ENCODE measurements around the gene TNFRSF19.
A peak's percentile ranks its signal among the peaks of the same experiment; 100 is the strongest.

TNFRSF19 gene

DNA sequence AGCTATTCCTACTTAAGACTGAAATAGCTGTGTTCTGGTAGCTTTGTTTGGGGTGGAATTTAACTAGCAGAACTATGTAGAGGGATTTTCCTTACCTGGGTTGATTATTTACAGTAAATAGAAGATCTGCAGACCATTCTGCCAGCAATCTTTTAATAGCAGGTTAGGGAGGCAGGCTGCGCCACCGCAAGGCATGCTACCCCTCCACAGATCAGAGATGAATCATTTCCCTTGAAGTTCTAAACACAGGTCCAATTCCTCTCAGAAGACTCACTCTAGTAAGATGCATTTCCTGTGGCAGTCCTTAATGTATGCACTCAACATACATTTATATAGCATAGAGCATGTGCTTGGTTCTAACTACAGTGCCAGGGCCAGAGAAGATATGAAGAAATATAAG lies 109.0 kb downstream of the TNFRSF19 start:
- peaks cover 5% of the 10 kb centered on the region for H3K9me3 Mint-ChIP-seq
- no peak for DNase-seq
- H3K4me1 Mint-ChIP-seq (ENCODE audit: low read depth), result peaks cover 18% of the 10 kb centered on the region
- peaks cover under 1% of the 10 kb centered on the region for H3K36me3 Mint-ChIP-seq (ENCODE audit: low read depth)
- peaks cover 10% of the 10 kb centered on the region for H3K27me3 Mint-ChIP-seq
- no peak overlapping the region for H3K27ac Mint-ChIP-seq
- no peak overlapping the region for H3K4me3 Mint-ChIP-seq

DNA sequence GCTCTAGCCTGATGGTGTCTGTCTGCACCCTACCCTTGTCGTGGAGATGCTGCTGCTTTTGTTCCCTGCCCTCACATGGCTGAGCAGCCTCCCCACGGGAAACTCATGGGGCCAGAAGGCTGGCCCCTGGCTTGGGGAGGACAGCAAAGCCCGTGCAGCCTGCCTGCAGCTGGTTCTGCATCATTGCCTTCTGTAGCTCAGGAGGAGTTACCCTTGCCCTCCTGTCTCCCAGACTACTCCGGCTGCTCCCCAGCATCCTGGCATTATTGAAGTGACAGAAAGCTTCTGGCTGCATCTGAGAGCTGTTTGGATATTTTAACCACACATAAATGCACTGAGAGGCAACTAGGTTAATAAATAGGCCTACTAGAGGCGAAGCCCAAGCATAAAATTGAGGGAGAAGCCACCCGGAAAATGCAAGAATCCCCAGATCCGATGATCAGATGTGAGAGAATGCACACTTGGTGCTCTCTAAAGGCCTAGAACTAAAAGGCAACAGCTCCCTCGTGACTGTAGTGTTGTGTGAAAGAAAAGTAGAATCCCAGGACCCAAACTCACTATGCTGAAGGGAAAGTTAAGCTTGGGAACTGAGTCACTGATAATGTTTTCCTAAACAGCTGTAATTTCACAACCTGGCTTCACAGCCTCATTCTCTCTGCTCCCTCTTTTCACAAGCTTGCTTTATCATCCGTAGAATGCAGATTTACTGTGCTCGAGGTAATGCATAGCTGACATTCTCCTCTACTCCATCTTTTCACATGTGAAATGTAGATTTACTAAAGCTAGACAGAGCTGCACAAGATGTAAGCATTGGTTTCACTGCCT lies 110.8 kb downstream of the TNFRSF19 start:
- H3K9me3 Mint-ChIP-seq, result peaks cover 9% of the 10 kb centered on the region
- H3K4me3 Mint-ChIP-seq, result no peak overlapping the region
- peaks cover 8% of the 10 kb centered on the region for H3K27me3 Mint-ChIP-seq
- H3K36me3 Mint-ChIP-seq (ENCODE audit: low read depth), result peaks cover 2% of the 10 kb centered on the region
- peaks cover 11% of the 10 kb centered on the region for H3K4me1 Mint-ChIP-seq (ENCODE audit: low read depth)
- no peak for DNase-seq
- H3K27ac Mint-ChIP-seq, result no peak overlapping the region

DNA sequence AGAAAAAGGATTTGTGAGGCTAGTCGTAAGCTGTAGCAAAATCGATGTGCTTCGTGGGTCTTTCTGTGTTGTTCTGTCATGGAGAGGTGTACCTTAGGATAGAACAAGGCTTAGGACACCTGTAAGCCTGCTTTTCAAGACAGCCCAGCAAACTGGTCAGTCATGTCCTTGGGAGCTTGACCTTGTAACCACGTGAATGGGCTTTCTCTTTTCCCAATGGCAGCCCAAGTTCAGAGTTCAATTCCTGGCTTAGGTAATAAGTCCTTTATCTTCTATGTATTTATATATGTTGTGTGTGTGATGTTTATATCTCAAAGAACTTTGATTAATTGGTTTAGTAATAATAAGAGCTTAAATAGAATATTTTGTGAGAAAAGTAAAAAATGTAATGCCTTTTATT lies 112.9 kb downstream of the TNFRSF19 start:
- no peak for DNase-seq
- peaks cover 11% of the 10 kb centered on the region for H3K4me1 Mint-ChIP-seq (ENCODE audit: low read depth)
- H3K36me3 Mint-ChIP-seq (ENCODE audit: low read depth), result peaks cover 2% of the 10 kb centered on the region
- H3K4me3 Mint-ChIP-seq, result no peak overlapping the region
- peaks cover 5% of the 10 kb centered on the region for H3K27me3 Mint-ChIP-seq
- no peak overlapping the region for H3K27ac Mint-ChIP-seq
- peaks cover 9% of the 10 kb centered on the region for H3K9me3 Mint-ChIP-seq

DNA sequence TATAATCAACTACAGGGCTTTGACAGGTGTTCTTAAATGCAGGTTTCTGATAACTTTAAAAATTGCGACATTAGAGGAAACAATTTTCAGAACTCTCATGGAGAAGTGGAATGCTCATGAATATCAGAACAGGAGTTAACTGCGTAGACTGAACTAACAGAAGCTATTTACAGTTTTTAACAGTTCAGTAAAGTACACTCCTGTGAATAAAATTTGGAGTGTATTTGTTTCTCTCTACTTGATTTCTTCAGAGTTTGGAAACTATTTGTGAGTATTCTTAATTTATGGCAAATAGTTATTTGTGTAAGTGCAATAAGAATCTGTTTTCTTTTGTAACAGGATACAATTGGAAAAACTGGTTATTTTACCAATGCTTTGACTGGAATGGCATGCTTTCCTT lies 114.4 kb downstream of the TNFRSF19 start:
- Mint-ChIP-seq H3K9me3 (peaks cover 9% of the 10 kb centered on the region), H3K4me3 (no peak overlapping the region), H3K27ac (no peak overlapping the region), H3K4me1 (ENCODE audit: low read depth) (no peaks in the 10 kb centered on the region), H3K27me3 (peaks cover 5% of the 10 kb centered on the region), H3K36me3 (ENCODE audit: low read depth) (peaks cover 2% of the 10 kb centered on the region)
- no peak for DNase-seq

DNA sequence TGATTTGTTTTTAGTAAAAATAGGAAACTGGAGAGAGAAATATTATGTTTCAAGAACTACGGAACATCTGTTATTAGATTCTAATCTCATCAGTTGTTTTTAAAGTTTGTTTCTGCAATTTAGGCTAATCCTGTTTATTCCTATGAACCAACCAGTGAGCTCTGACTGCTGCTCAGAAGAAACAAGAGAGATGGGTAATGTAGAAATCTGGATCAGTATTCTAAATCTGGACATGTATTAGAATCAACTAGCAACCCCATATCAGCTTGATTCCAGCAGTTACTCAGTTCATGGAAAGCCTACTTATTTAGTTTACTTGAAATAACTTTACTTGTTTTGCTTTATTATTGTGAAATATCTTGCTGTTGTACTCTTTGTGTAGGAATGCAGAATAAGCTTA lies 115.2 kb downstream of the TNFRSF19 start:
- Mint-ChIP-seq H3K4me3 (no peak overlapping the region), H3K36me3 (ENCODE audit: low read depth) (peaks cover 2% of the 10 kb centered on the region), H3K4me1 (ENCODE audit: low read depth) (no peaks in the 10 kb centered on the region), H3K27me3 (peaks cover 5% of the 10 kb centered on the region), H3K27ac (no peak overlapping the region), H3K9me3 (peaks cover 9% of the 10 kb centered on the region)
- no peak for DNase-seq

DNA sequence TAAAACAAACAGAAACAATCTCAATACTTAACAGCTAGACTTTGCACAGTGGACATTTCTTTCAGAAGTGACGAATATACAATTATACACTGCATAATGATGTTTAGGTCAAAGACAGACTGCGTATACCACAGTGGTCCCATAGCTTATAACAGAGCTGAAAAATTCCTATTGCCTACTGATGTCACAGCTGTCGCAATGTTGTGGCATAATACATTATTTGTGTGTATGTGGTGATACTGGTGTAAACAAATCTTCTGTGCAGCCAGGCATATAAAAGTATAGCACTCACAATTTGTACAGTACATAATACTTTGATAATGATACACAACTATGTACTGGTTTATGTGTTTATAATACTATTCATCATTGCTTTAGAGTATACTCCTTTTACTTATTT lies 116.7 kb downstream of the TNFRSF19 start:
- no peak overlapping the region for H3K27ac Mint-ChIP-seq
- no peak overlapping the region for H3K4me3 Mint-ChIP-seq
- peaks cover 9% of the 10 kb centered on the region for H3K9me3 Mint-ChIP-seq
- no peak for DNase-seq
- H3K36me3 Mint-ChIP-seq (ENCODE audit: low read depth), result peaks cover 2% of the 10 kb centered on the region
- H3K4me1 Mint-ChIP-seq (ENCODE audit: low read depth), result no peaks in the 10 kb centered on the region
- peaks cover 5% of the 10 kb centered on the region for H3K27me3 Mint-ChIP-seq

DNA sequence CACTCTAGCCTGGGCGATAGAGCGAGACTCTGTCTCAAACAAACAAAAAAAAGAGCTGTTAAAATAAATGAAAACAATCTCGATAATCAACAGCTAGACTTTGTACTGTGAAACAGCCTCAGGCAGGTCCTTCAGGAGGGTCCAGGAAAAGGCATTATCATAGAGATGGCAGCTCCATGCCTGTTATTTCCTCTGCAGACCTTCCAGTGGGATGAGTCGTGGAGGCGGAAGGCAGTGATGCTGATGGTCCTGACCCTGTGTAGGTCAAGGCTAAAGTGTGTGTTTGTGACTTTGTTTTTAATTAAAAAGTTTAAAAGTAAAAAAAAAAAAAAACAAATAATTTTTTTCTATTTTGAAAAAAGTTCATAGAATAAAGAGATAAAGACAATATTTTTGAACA lies 117.4 kb downstream of the TNFRSF19 start:
- Mint-ChIP-seq H3K4me3 (no peak overlapping the region), H3K36me3 (ENCODE audit: low read depth) (peaks cover 2% of the 10 kb centered on the region), H3K4me1 (ENCODE audit: low read depth) (no peaks in the 10 kb centered on the region), H3K27me3 (peaks cover 5% of the 10 kb centered on the region), H3K9me3 (peaks cover 9% of the 10 kb centered on the region), H3K27ac (no peak overlapping the region)
- no peak for DNase-seq

DNA sequence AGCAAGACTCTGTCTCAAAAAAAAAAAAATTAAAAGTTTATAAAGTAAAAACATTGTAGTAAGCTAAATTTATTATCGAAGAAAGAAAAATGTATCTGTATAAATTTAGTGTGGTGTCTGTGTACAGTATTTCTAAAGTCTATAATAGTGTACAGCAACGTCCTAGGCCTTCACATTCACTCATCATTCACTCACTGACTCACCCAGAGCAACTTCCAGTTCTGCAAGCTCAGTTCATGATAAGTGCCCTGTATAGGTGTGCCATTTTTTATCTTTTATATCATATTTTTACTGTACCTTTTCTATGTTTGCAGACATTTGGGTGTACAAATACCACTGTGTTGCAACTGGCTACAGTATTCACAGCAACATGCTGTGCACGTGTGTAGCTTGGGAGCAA lies 118.1 kb downstream of the TNFRSF19 start:
- Mint-ChIP-seq H3K4me3 (no peak overlapping the region), H3K36me3 (ENCODE audit: low read depth) (peaks cover 2% of the 10 kb centered on the region), H3K27ac (no peak overlapping the region), H3K9me3 (peaks cover 5% of the 10 kb centered on the region), H3K27me3 (peaks cover 5% of the 10 kb centered on the region), H3K4me1 (ENCODE audit: low read depth) (no peaks in the 10 kb centered on the region)
- DNase-seq, result no peak

DNA sequence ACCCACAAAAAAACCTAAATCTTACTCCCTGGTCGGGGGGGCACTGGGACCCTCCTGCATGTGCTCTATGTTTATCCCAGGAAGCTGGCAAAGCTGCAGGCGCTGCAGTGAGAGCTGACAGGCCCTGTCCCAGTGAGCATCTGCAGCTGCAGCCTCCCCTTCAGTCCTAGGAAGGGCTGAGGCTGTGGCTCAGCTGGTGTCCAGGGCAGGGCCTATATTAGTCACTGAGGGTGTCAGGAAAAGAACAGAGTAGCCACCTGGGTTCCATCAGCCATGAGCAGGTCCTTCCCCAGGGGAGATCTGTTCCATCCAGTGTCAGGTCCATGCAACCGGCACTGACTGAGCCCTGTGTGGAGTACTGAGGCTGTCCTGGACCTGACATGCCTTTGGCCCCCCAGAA lies 120.5 kb downstream of the TNFRSF19 start:
- Mint-ChIP-seq H3K27me3 (peaks cover 5% of the 10 kb centered on the region), H3K36me3 (ENCODE audit: low read depth) (no peaks in the 10 kb centered on the region), H3K4me1 (ENCODE audit: low read depth) (peaks cover 4% of the 10 kb centered on the region), H3K27ac (no peak overlapping the region), H3K4me3 (no peak overlapping the region), H3K9me3 (peaks cover 4% of the 10 kb centered on the region)
- DNase-seq, result no peak

DNA sequence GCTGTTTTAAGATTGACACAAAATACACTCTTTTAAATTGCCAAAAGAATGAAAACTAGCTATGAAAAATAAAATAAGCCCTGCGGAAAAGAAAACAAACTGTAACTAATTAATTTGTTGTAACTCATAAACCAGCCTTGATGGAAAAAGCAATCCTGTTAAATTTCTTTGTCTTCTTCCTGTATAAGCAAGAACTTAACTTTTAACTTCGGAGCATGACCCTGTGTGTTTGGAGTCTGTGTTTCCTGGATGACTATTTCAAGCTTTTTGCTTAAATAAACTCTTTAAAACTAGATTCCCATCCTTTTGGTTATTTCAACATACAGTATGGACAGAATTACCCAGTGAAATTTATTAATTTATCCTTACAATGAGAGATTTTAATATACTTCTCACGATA lies 122.6 kb downstream of the TNFRSF19 start:
- no peak for DNase-seq
- Mint-ChIP-seq H3K4me3 (no peak overlapping the region), H3K27me3 (no peaks in the 10 kb centered on the region), H3K4me1 (ENCODE audit: low read depth) (peaks cover 15% of the 10 kb centered on the region), H3K27ac (no peak overlapping the region), H3K9me3 (no peaks in the 10 kb centered on the region), H3K36me3 (ENCODE audit: low read depth) (no peaks in the 10 kb centered on the region)

DNA sequence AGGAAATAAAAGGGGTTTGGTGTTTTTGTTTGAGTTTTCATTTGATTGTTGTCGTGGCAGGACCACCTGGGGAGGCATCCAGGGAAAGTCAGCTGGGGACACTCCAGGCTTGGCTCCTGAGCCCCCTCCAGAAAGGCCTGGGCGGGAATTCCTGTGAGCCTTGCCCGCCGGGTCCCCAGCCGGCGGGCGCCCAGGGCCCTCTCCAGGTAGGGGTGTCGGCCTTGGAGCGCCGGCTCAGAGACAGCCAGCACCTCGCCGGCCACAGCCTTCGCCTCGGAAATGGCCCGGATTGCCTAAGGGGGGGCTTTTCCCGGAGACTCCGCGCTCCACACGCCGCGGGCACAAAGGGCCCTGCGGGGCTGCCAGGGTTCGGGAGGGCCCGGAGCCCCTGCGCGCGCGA lies 125.0 kb downstream of the TNFRSF19 start:
- DNase-seq, result no peak
- Mint-ChIP-seq H3K27me3 (no peaks in the 10 kb centered on the region), H3K9me3 (no peaks in the 10 kb centered on the region), H3K27ac (no peak overlapping the region), H3K36me3 (ENCODE audit: low read depth) (no peaks in the 10 kb centered on the region), H3K4me1 (ENCODE audit: low read depth) (peaks cover 17% of the 10 kb centered on the region), H3K4me3 (no peak overlapping the region)

DNA sequence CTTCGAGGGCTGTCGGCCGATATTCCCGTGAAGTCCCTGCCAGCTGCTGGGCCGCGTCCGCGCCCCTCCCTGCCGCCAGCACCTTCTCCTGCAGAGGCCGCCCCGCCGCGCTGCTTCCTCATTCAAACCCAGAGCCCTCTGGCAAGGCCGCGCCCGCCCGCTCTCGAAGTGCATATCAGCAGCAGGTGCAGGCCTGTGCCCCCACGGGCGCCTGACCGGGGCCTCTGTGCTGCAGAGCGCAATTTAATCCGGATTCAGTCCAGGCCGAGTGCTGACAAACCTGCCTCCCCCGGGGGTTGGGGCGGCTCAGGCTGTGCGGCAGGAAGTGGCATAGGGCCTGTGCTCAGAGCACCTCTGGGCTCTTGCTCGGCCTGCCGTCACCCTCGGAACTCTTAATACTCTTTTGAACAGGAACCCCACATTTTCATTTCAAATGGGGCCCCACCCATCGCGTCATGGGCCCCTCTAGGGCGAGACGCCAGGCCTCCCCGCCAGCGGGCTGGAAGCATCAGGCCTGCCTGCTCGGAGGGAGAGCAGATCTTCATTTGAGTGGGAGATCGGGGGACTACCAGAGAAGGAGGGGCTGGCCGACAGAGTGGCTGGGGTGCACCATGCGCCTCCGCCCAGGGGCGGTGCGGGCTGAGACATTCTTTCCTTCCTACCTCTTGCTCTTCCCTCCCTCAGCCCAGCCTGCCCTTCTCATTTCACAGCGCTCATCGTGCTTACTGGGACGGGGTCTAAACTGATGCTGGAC lies 125.7 kb downstream of the TNFRSF19 start:
- H3K36me3 Mint-ChIP-seq (ENCODE audit: low read depth), result no peaks in the 10 kb centered on the region
- peak overlapping the region; percentile 93 for H3K27ac Mint-ChIP-seq
- H3K9me3 Mint-ChIP-seq, result no peaks in the 10 kb centered on the region
- H3K4me3 Mint-ChIP-seq, result peak overlapping the region; percentile 65
- H3K27me3 Mint-ChIP-seq, result no peaks in the 10 kb centered on the region
- DNase-seq, result peak; percentile 80
- H3K4me1 Mint-ChIP-seq (ENCODE audit: low read depth), result peaks cover 17% of the 10 kb centered on the region

DNA sequence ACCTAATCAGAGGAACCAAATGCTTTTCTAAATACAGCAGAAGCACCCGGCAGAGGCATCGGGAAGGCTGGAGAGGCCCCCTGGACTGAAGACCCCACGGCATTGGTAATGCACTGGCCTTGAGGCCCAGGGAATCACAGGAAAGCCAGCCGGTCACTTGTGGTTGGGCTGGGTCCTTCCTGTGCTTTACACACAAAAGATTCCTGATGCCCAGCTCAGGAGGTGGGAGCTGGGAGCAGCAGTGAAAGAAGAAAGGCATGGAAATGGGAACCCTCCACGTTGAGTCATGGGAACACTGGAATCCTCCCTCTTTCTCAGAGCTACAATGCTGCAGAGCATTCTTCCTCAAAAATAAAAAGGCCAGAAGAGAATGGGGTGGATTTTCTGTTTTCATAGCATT lies 126.4 kb downstream of the TNFRSF19 start:
- H3K9me3 Mint-ChIP-seq, result no peaks in the 10 kb centered on the region
- H3K4me1 Mint-ChIP-seq (ENCODE audit: low read depth), result peaks cover 17% of the 10 kb centered on the region
- H3K4me3 Mint-ChIP-seq, result no peak overlapping the region
- H3K27ac Mint-ChIP-seq, result peak overlapping the region; percentile 93
- H3K36me3 Mint-ChIP-seq (ENCODE audit: low read depth), result no peaks in the 10 kb centered on the region
- no peak for DNase-seq
- H3K27me3 Mint-ChIP-seq, result no peaks in the 10 kb centered on the region

DNA sequence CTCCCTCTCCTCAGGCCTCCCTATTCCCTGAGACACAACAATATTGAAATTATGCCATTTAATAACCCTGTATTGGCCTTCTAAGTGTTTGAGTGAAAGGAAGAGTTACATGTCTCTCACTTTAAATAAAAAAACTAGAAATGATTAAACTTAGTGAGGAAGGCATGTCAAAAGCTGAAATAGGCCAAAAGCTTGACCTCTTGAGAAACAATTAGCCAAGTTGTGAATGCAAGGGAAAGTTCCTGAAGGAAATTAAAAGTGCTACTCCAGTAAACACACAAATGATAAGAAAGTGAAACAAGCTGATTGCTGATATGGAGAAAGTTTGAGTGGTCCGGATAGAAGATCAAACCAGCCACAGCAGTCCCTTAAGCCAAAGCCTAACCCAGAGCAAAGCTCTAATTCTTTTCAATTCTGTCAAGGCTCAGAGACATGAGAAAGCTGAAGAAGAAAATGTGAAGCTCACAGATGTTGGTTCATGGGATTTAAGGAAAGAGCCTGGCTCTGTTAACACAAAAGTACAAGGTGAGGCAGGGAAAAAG lies 127.6 kb downstream of the TNFRSF19 start:
- no peak overlapping the region for H3K27ac Mint-ChIP-seq
- peaks cover 17% of the 10 kb centered on the region for H3K4me1 Mint-ChIP-seq (ENCODE audit: low read depth)
- H3K9me3 Mint-ChIP-seq, result no peaks in the 10 kb centered on the region
- no peak overlapping the region for H3K4me3 Mint-ChIP-seq
- no peaks in the 10 kb centered on the region for H3K27me3 Mint-ChIP-seq
- H3K36me3 Mint-ChIP-seq (ENCODE audit: low read depth), result no peaks in the 10 kb centered on the region
- no peak for DNase-seq

DNA sequence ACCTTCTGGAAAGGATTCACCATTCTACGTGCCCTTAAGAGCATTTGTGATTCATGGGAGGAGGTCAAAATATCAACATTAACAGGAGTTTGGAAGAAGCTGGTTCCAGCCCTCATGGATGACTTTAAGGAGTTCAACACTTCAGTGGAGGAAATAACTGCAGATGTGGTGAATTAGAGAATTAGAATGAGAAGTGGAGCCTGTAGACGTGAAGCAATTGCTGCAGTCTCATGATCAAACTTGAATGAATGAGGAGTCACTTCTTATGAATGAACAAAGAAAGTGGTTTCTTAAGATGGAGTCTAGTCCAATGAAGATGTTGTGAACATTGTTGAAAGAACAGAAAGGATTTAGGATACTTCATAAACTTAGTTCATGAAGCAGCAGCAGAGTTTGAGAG lies 129.1 kb downstream of the TNFRSF19 start:
- H3K27me3 Mint-ChIP-seq, result no peaks in the 10 kb centered on the region
- no peak overlapping the region for H3K4me3 Mint-ChIP-seq
- H3K4me1 Mint-ChIP-seq (ENCODE audit: low read depth), result peaks cover 15% of the 10 kb centered on the region
- DNase-seq, result no peak
- H3K27ac Mint-ChIP-seq, result no peak overlapping the region
- H3K36me3 Mint-ChIP-seq (ENCODE audit: low read depth), result no peaks in the 10 kb centered on the region
- no peaks in the 10 kb centered on the region for H3K9me3 Mint-ChIP-seq
